WTC11 (cell line): ENCODE results near the gene PSMD4. TPM values are rescaled to one million over a fixed set of nuclear protein-coding genes. Genes with fewer than 3 reads are reported as not detected.

ENCODE experiments used
- ATAC-seq: fragments of 200-7000 bp; cut with Tn5 transposase; 2 replicates; pipeline ENCODE4 v1.10.0; 2021; ENCODE audit warnings: mild to moderate bottlenecking, moderate library complexity
- CTCF ChIA-PET: fragments of 300-600 bp; sonication (Branson Sonifier 250); formaldehyde crosslinking; loops from one replicate; lab custom pipeline; 2021; ENCODE audit warnings: antibody characterized with exemption; lab: Charles Lee
- POLR2A ChIA-PET: fragments of 350-600 bp; sonication (Branson Sonifier 250); formaldehyde crosslinking; loops from one replicate; lab custom pipeline; 2021; ENCODE audit warnings: antibody characterized with exemption; lab: Charles Lee
- DNase-seq: peaks from one replicate; pipeline ENCODE4 v3.0.0; 2021; ENCODE audit warnings: low spot score
- H3K27ac Mint-ChIP-seq: 2 replicates; pipeline ENCODE4 v1.8.0; 2021; ENCODE audit warnings: mixed read lengths
- H3K27me3 Mint-ChIP-seq: 2 replicates; pipeline ENCODE4 v1.8.0; 2021; ENCODE audit warnings: low read depth, mild to moderate bottlenecking, moderate library complexity, mixed read lengths
- H3K36me3 Mint-ChIP-seq: 2 replicates; pipeline ENCODE4 v1.8.0; 2021; ENCODE audit warnings: mixed read lengths
- H3K4me1 Mint-ChIP-seq: 2 replicates; pipeline ENCODE4 v1.8.0; 2022; ENCODE audit warnings: mixed read lengths
- H3K4me3 Mint-ChIP-seq: 2 replicates; pipeline ENCODE4 v1.8.0; 2021; ENCODE audit warnings: mild to moderate bottlenecking, moderate library complexity, mixed read lengths
- H3K9me3 Mint-ChIP-seq: 2 replicates; pipeline ENCODE4 v1.8.0; 2021; ENCODE audit warnings: mixed read lengths
- ATF1 ChIP-seq: sonication (generic); formaldehyde crosslinking; IDR thresholded peaks from 2 replicates; pipeline ENCODE4 v1.8.1; 2023; ENCODE audit warnings: mild to moderate bottlenecking, moderate library complexity, missing genetic modification reagents
- CREM ChIP-seq: sonication (generic); formaldehyde crosslinking; IDR thresholded peaks from 2 replicates; pipeline ENCODE4 v1.8.1; 2022; ENCODE audit warnings: mild to moderate bottlenecking, missing genetic modification reagents, moderate library complexity
- GABPB1 ChIP-seq: sonication (generic); formaldehyde crosslinking; IDR thresholded peaks from 2 replicates; pipeline ENCODE4 v1.8.1; 2023; ENCODE audit warnings: mild to moderate bottlenecking, missing genetic modification reagents
- KAT7 ChIP-seq: sonication (generic); formaldehyde crosslinking; IDR thresholded peaks from 2 replicates; pipeline ENCODE4 v1.8.1; 2023; ENCODE audit warnings: missing genetic modification reagents, mild to moderate bottlenecking, borderline replicate concordance
- MYBL2 ChIP-seq: sonication (generic); formaldehyde crosslinking; IDR thresholded peaks from 2 replicates; pipeline ENCODE4 v1.8.1; 2023; ENCODE audit warnings: mild to moderate bottlenecking, moderate library complexity, missing genetic modification reagents
- NFATC4 ChIP-seq: fragments of 250-450 bp; sonication (Bioruptor Pico); IDR thresholded peaks from 2 replicates; pipeline ENCODE4 v1.9.0; 2021; ENCODE audit warnings: mild to moderate bottlenecking
- RELA ChIP-seq: sonication (generic); formaldehyde crosslinking; IDR thresholded peaks from 2 replicates; pipeline ENCODE4 v1.8.1; 2022; ENCODE audit warnings: missing genetic modification reagents, mild to moderate bottlenecking, borderline replicate concordance
- TCF7 ChIP-seq: sonication (generic); formaldehyde crosslinking; IDR thresholded peaks from 2 replicates; pipeline ENCODE4 v1.8.0; 2022; ENCODE audit warnings: mild to moderate bottlenecking, low read depth, missing genetic modification reagents, moderate library complexity
- TEAD4 ChIP-seq: sonication (generic); formaldehyde crosslinking; IDR thresholded peaks from 2 replicates; pipeline ENCODE4 v1.8.0; 2022; ENCODE audit warnings: mild to moderate bottlenecking, missing genetic modification reagents
- ZBTB21 ChIP-seq: sonication (generic); formaldehyde crosslinking; IDR thresholded peaks from 2 replicates; pipeline ENCODE4 v1.8.1; 2023; ENCODE audit warnings: mild to moderate bottlenecking, missing genetic modification reagents, borderline replicate concordance
- ZNF121 ChIP-seq: sonication (generic); formaldehyde crosslinking; IDR thresholded peaks from 2 replicates; pipeline ENCODE4 v1.8.0; 2023; ENCODE audit warnings: missing genetic modification reagents
- ZNF263 ChIP-seq: sonication (generic); formaldehyde crosslinking; IDR thresholded peaks from 2 replicates; pipeline ENCODE4 v1.8.1; 2022; ENCODE audit warnings: low read depth, mild to moderate bottlenecking, moderate library complexity, missing genetic modification reagents
- ZNF396 ChIP-seq: fragments of 250-450 bp; sonication (Bioruptor Pico); IDR thresholded peaks from 2 replicates; pipeline ENCODE4 v1.8.0; 2021; ENCODE audit warnings: mild to moderate bottlenecking, moderate library complexity, borderline replicate concordance
- ZNF671 ChIP-seq: fragments of 250-450 bp; sonication (Bioruptor Pico); IDR thresholded peaks from 2 replicates; pipeline ENCODE4 v1.8.0; 2021; ENCODE audit warnings: mild to moderate bottlenecking
- total RNA-seq: library from RNA; stranded (reverse); gene quantifications from 3 replicates; pipeline ENCODE4 v1.2.3, GENCODE V29; 2021
- TF ChIP-seq, protein P1 (sequence below): fragments of 250-450 bp; sonication (Bioruptor Pico); IDR thresholded peaks from 2 replicates; pipeline ENCODE4 v1.9.0; 2021; ENCODE audit warnings: mild to moderate bottlenecking
- TF ChIP-seq, protein P2 (sequence below): sonication (generic); formaldehyde crosslinking; IDR thresholded peaks from 2 replicates; pipeline ENCODE4 v1.8.1; 2022; ENCODE audit warnings: mild to moderate bottlenecking, missing genetic modification reagents, moderate library complexity, borderline replicate concordance
- TF ChIP-seq, protein P3 (sequence below): sonication (generic); formaldehyde crosslinking; IDR thresholded peaks from 2 replicates; pipeline ENCODE4 v1.8.0; 2023; ENCODE audit warnings: mild to moderate bottlenecking, missing genetic modification reagents
- TF ChIP-seq, protein P4 (sequence below): sonication (generic); formaldehyde crosslinking; IDR thresholded peaks from 2 replicates; pipeline ENCODE4 v1.8.1; 2022; ENCODE audit warnings: mild to moderate bottlenecking, moderate library complexity, missing genetic modification reagents
- TF ChIP-seq, protein P5 (sequence below): sonication (generic); formaldehyde crosslinking; IDR thresholded peaks from 2 replicates; pipeline ENCODE4 v1.8.1; 2023; ENCODE audit warnings: mild to moderate bottlenecking, missing genetic modification reagents, moderate library complexity
- TF ChIP-seq, protein P6 (sequence below): fragments of 250-450 bp; sonication (Bioruptor Pico); IDR thresholded peaks from 2 replicates; pipeline ENCODE4 v1.9.0; 2021; ENCODE audit warnings: mild to moderate bottlenecking
- TF ChIP-seq, protein P7 (sequence below): sonication (generic); formaldehyde crosslinking; IDR thresholded peaks from 2 replicates; pipeline ENCODE4 v1.8.1; 2022; ENCODE audit warnings: missing genetic modification reagents, borderline replicate concordance

The PSMD4 gene
- total RNA-seq, 1 experiment from 2014 or later: 202 TPM

DNA sequence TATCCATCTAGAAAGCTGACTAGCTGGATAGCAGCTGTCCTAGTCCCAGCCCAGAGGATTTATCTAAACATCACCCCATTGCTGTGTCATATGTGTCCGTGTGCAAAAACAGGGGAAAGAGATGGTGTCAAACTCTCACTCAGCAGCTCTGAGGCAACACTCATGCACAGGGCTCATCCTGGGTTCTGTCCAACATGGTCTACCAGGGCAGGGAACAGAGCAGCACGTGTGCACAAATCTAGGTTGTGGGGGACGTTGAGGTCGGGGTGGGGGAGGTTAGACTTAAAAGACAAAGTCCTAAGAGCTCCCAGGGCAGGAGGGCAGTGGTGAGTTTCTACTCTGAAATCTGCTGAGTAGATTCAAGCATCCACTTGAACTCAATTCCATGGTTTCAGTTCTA lies 56.5 kb downstream of the PSMD4 start (continued):
- TF ChIP-seq TEAD4 (CRISPR knock-in tag) (no peak), ZNF396 (CRISPR knock-in tag) (no peak), NFATC4 (CRISPR knock-in tag) (no peak), ZNF671 (CRISPR knock-in tag) (no peak), ZNF121 (CRISPR knock-in tag) (no peak)
- TF ChIP-seq, protein P1, sequence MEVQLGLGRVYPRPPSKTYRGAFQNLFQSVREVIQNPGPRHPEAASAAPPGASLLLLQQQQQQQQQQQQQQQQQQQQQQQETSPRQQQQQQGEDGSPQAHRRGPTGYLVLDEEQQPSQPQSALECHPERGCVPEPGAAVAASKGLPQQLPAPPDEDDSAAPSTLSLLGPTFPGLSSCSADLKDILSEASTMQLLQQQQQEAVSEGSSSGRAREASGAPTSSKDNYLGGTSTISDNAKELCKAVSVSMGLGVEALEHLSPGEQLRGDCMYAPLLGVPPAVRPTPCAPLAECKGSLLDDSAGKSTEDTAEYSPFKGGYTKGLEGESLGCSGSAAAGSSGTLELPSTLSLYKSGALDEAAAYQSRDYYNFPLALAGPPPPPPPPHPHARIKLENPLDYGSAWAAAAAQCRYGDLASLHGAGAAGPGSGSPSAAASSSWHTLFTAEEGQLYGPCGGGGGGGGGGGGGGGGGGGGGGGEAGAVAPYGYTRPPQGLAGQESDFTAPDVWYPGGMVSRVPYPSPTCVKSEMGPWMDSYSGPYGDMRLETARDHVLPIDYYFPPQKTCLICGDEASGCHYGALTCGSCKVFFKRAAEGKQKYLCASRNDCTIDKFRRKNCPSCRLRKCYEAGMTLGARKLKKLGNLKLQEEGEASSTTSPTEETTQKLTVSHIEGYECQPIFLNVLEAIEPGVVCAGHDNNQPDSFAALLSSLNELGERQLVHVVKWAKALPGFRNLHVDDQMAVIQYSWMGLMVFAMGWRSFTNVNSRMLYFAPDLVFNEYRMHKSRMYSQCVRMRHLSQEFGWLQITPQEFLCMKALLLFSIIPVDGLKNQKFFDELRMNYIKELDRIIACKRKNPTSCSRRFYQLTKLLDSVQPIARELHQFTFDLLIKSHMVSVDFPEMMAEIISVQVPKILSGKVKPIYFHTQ: no peak
- TF ChIP-seq, protein P2, sequence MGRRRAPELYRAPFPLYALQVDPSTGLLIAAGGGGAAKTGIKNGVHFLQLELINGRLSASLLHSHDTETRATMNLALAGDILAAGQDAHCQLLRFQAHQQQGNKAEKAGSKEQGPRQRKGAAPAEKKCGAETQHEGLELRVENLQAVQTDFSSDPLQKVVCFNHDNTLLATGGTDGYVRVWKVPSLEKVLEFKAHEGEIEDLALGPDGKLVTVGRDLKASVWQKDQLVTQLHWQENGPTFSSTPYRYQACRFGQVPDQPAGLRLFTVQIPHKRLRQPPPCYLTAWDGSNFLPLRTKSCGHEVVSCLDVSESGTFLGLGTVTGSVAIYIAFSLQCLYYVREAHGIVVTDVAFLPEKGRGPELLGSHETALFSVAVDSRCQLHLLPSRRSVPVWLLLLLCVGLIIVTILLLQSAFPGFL (CRISPR knock-in tag): no peak
- TF ChIP-seq, protein P3, sequence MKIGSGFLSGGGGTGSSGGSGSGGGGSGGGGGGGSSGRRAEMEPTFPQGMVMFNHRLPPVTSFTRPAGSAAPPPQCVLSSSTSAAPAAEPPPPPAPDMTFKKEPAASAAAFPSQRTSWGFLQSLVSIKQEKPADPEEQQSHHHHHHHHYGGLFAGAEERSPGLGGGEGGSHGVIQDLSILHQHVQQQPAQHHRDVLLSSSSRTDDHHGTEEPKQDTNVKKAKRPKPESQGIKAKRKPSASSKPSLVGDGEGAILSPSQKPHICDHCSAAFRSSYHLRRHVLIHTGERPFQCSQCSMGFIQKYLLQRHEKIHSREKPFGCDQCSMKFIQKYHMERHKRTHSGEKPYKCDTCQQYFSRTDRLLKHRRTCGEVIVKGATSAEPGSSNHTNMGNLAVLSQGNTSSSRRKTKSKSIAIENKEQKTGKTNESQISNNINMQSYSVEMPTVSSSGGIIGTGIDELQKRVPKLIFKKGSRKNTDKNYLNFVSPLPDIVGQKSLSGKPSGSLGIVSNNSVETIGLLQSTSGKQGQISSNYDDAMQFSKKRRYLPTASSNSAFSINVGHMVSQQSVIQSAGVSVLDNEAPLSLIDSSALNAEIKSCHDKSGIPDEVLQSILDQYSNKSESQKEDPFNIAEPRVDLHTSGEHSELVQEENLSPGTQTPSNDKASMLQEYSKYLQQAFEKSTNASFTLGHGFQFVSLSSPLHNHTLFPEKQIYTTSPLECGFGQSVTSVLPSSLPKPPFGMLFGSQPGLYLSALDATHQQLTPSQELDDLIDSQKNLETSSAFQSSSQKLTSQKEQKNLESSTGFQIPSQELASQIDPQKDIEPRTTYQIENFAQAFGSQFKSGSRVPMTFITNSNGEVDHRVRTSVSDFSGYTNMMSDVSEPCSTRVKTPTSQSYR: no peak

DNA sequence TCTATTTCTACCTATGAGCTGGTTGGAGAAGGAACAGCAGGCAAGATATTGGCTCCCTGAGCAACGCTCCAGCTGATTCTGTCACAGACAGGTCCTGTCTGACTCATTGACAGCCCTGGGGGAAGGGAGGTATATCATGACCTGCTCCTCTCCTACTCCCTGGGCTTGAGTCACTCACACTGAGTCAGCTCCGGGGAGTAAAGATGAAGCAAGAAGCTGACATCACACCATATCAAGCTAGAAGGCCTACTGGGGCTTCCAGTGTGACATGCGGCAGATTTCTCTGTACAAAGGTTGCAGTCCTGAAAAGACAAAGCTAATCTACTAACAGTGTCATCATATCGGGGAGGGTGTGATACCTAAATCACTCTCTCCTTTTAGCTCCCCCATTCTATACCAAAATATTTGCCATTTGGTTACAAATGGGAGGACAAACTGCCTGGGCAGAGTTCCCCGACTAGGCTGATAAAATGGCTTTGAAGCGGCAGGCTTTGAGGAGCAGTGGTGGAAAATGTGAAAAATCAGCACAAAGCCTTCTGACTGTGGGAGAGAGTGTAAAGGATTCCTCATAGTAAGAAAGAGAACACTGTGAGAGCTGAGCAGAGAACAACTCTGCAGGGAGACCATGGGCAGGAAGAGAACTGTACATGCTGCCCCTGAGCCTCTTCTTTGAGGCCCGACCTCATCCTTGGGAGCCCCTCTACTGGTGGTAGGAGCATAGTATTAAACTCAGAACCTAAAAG lies 57.2 kb downstream of the PSMD4 start:
- no peak overlapping the region for H3K4me3 Mint-ChIP-seq
- TF ChIP-seq GABPB1 (peak; percentile 43; the same call in 1 of the 2 replicates), TCF7 (CRISPR knock-in tag) (no peak)
- peaks cover 18% of the 10 kb centered on the region for H3K4me1 Mint-ChIP-seq
- ChIA-PET CTCF (interaction anchor here (1.0 to 4.6 kb wide), 3 partner anchors 11 to 29 kb away, joined by 3 to 73 read pairs (median 42); no protein-coding TSS in a partner anchor), POLR2A (no interaction called here)
- H3K27ac Mint-ChIP-seq: no peak overlapping the region
- ATAC-seq (no peak), DNase-seq (no peak)
- H3K36me3 Mint-ChIP-seq: peaks cover 22% of the 10 kb centered on the region
- no peaks in the 10 kb centered on the region for H3K9me3 Mint-ChIP-seq
- H3K27me3 Mint-ChIP-seq: no peaks in the 10 kb centered on the region

DNA sequence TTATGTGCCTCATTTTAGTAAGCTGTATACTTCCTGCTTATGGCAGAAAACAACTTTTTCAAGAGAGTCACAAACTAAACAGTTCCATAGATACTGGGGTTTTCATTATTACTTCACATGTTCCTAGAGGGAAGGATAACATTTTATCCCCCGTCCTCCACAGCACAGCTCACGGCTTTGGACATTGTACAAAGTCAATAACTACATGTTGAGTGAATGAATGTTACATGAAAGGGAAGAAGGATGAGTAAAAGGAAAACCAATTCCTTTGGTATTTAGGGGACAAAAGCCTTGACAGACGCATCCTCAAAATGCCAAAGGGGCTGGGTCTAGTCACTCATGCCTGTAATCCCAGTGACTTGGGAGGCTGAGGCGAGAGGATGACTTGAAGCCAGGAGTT lies 57.9 kb downstream of the PSMD4 start:
- no peaks in the 10 kb centered on the region for H3K27me3 Mint-ChIP-seq
- ChIA-PET POLR2A (no interaction called here), CTCF (interaction anchor here (1.0 to 4.6 kb wide), 2 partner anchors 12 to 28 kb away, joined by 4 to 73 read pairs; no protein-coding TSS in a partner anchor)
- no peaks in the 10 kb centered on the region for H3K9me3 Mint-ChIP-seq
- ATAC-seq (no peak), DNase-seq (no peak)
- no peak overlapping the region for H3K27ac Mint-ChIP-seq
- no peak overlapping the region for H3K4me3 Mint-ChIP-seq
- H3K36me3 Mint-ChIP-seq: peaks cover 18% of the 10 kb centered on the region
- H3K4me1 Mint-ChIP-seq: peaks cover 18% of the 10 kb centered on the region
- no peak for TF ChIP-seq ATF1 (CRISPR knock-in tag)
- TF ChIP-seq, protein P4, sequence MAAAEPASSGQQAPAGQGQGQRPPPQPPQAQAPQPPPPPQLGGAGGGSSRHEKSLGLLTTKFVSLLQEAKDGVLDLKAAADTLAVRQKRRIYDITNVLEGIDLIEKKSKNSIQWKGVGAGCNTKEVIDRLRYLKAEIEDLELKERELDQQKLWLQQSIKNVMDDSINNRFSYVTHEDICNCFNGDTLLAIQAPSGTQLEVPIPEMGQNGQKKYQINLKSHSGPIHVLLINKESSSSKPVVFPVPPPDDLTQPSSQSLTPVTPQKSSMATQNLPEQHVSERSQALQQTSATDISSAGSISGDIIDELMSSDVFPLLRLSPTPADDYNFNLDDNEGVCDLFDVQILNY (CRISPR knock-in tag): no peak
- no peak for TF ChIP-seq ZNF263 (CRISPR knock-in tag)
- TF ChIP-seq, protein P5, sequence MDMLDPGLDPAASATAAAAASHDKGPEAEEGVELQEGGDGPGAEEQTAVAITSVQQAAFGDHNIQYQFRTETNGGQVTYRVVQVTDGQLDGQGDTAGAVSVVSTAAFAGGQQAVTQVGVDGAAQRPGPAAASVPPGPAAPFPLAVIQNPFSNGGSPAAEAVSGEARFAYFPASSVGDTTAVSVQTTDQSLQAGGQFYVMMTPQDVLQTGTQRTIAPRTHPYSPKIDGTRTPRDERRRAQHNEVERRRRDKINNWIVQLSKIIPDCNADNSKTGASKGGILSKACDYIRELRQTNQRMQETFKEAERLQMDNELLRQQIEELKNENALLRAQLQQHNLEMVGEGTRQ (CRISPR knock-in tag): no peak
- TF ChIP-seq, protein P6, sequence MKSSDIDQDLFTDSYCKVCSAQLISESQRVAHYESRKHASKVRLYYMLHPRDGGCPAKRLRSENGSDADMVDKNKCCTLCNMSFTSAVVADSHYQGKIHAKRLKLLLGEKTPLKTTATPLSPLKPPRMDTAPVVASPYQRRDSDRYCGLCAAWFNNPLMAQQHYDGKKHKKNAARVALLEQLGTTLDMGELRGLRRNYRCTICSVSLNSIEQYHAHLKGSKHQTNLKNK (CRISPR knock-in tag): no peak
- TF ChIP-seq MYBL2 (CRISPR knock-in tag): no peak
- TF ChIP-seq, protein P7, sequence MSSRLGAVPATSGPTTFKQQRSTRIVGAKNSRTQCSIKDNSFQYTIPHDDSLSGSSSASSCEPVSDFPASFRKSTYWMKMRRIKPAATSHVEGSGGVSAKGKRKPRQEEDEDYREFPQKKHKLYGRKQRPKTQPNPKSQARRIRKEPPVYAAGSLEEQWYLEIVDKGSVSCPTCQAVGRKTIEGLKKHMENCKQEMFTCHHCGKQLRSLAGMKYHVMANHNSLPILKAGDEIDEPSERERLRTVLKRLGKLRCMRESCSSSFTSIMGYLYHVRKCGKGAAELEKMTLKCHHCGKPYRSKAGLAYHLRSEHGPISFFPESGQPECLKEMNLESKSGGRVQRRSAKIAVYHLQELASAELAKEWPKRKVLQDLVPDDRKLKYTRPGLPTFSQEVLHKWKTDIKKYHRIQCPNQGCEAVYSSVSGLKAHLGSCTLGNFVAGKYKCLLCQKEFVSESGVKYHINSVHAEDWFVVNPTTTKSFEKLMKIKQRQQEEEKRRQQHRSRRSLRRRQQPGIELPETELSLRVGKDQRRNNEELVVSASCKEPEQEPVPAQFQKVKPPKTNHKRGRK (CRISPR knock-in tag): no peak
- no peak for TF ChIP-seq RELA (CRISPR knock-in tag)
- no peak for TF ChIP-seq ZBTB21 (CRISPR knock-in tag)
- TF ChIP-seq KAT7 (CRISPR knock-in tag): no peak
- TF ChIP-seq CREM (CRISPR knock-in tag): no peak
